Fibroblast of lung (primary cell): Measurements from ENCODE around the gene CCDC121. TPM values are rescaled to one million over a fixed set of nuclear protein-coding genes. Genes with fewer than 3 reads are reported as not detected.

ENCODE experiments used
- DNase-seq, 2 donors: peaks; one replicate each; pipeline versions ENCODE4 v3.0.0 to v3.0.0-alpha.2; 2010; ENCODE audit warnings: low read depth in 2 of 2
- H2AFZ ChIP-seq: 2 replicates; pipeline ENCODE4 v1.5.1; 2012; ENCODE audit warnings: low read length, control low read depth, inconsistent platforms
- H3K27ac ChIP-seq: 2 replicates; pipeline ENCODE4 v1.5.1; 2011; ENCODE audit warnings: low read length, control low read depth; ENCODE audit not compliant: insufficient read depth
- H3K27me3 ChIP-seq: 2 replicates; pipeline ENCODE4 v1.5.1; 2011; ENCODE audit warnings: mild to moderate bottlenecking, low read length; ENCODE audit not compliant: control insufficient read depth, insufficient read depth
- H3K36me3 ChIP-seq: 2 replicates; pipeline ENCODE4 v1.5.1; 2011; ENCODE audit warnings: low read length; ENCODE audit not compliant: control insufficient read depth, insufficient read depth
- H3K4me1 ChIP-seq: 2 replicates; pipeline ENCODE4 v1.5.1; 2011; ENCODE audit warnings: low read length; ENCODE audit not compliant: control insufficient read depth, insufficient read depth; ENCODE audit errors: extremely low read depth
- H3K4me2 ChIP-seq: 2 replicates; pipeline ENCODE4 v1.5.1; 2011; ENCODE audit warnings: low read length, control low read depth; ENCODE audit not compliant: insufficient read depth; ENCODE audit errors: extremely low read depth
- H3K4me3 ChIP-seq, 4 experiments: fragments of 200-600 bp in 1 of 4; sonication (generic) in 1 of 4; replicated peaks in 1 of 4; 2 replicates each; pipeline ENCODE4 v1.5.1; 2011 to 2016; ENCODE audit warnings: low read length in 4 of 4, low read depth in 3 of 4, mild to moderate bottlenecking in 3 of 4, control low read depth in 2 of 4, inconsistent platforms in 1 of 4, mixed read lengths in 1 of 4; ENCODE audit not compliant: insufficient read depth in 1 of 4; ENCODE audit errors: control extremely low read depth in 1 of 4
- H3K79me2 ChIP-seq: 2 replicates; pipeline ENCODE4 v1.5.1; 2012; ENCODE audit warnings: mild to moderate bottlenecking, low read length, inconsistent platforms; ENCODE audit not compliant: control insufficient read depth, insufficient read depth
- H3K9ac ChIP-seq: 2 replicates; pipeline ENCODE4 v1.5.1; 2011; ENCODE audit warnings: mild to moderate bottlenecking, low read length, control low read depth; ENCODE audit not compliant: insufficient read depth
- H3K9me3 ChIP-seq: 2 replicates; pipeline ENCODE4 v1.5.1; 2012; ENCODE audit warnings: low read depth, low read length; ENCODE audit not compliant: control insufficient read depth, insufficient read depth
- H4K20me1 ChIP-seq: 2 replicates; pipeline ENCODE4 v1.5.1; 2011; ENCODE audit warnings: low read length; ENCODE audit not compliant: control insufficient read depth, insufficient read depth; ENCODE audit errors: extremely low read depth
- EZH2 ChIP-seq: IDR thresholded peaks from 2 replicates; pipeline ENCODE4 v1.5.1; 2012; ENCODE audit warnings: low read length, control low read depth, mild to moderate bottlenecking; ENCODE audit errors: missing control alignments
- polyA plus RNA-seq, 2 donors: library from polyadenylated mRNA; depleted of rRNA in 1 of 2; stranded (reverse) in 1 of 2; unstranded in 1 of 2; fragments of >200 nt; gene quantifications; 2 replicates each; pipeline ENCODE4 v1.2.1, GENCODE V29; 2011 to 2012; ENCODE audit warnings: missing spikeins in 1 of 2
- total RNA-seq: library from RNA; depleted of rRNA; stranded (reverse); fragments of >200 nt; gene quantifications from 2 replicates; pipeline ENCODE4 v1.2.1, GENCODE V29; 2014
- TF ChIP-seq, protein P1 (sequence below), 2 donors: IDR thresholded peaks in 1 of 2; conservative IDR thresholded peaks in 1 of 2; 1 replicate in 1 of 2; 2 replicates in 1 of 2; pipeline ENCODE4 v1.5.1; 2011 to 2012; ENCODE audit warnings: low read length in 2 of 2, control low read depth in 1 of 2, inconsistent platforms in 1 of 2, low read depth in 1 of 2, mild to moderate bottlenecking in 1 of 2

CCDC121 gene
- total and polyA plus RNA-seq, 2 donors (not counting 1 experiment from before 2014, with no cell fraction given), result 1.4 to 2.0 TPM

GRCh38 chr2:27671235-27671634, 42.4 kb upstream of the CCDC121 start:
- no peaks in the 10 kb centered on the region for H3K79me2 ChIP-seq
- no peaks in the 10 kb centered on the region for H3K4me1 ChIP-seq

DNA sequence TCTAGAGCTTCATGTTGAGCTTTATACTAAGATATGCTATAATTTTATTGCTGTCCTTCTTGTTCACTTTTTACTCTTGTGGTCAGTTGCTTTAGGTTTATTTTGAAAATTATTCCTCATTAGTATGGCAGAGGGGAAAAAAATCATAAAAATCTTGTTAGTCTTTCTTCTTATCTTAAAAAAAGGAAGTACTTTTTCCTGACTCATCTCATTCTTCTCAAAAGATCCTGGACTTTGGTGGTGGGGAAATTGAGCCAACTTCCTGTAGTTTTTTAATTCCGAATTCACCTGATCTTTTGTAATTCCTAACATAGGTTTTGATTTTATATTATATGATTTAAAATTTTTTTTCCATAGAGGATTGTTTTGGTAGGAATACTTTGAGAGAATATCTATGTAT, 38.6 kb upstream of the CCDC121 start:
- H3K9ac ChIP-seq, result no peak overlapping the region
- no peak overlapping the region for H3K4me3 ChIP-seq
- peaks cover 29% of the 10 kb centered on the region for H3K79me2 ChIP-seq
- H3K27ac ChIP-seq, result no peak overlapping the region
- H3K9me3 ChIP-seq, result no peaks in the 10 kb centered on the region
- H3K4me2 ChIP-seq, result no peak overlapping the region
- H4K20me1 ChIP-seq, result no peaks in the 10 kb centered on the region
- H2AFZ ChIP-seq, result no peak overlapping the region
- H3K4me1 ChIP-seq, result peaks cover 8% of the 10 kb centered on the region
- DNase-seq, result no peak
- H3K36me3 ChIP-seq, result peaks cover 2% of the 10 kb centered on the region
- H3K27me3 ChIP-seq, result no peaks in the 10 kb centered on the region
- TF ChIP-seq, protein P1, sequence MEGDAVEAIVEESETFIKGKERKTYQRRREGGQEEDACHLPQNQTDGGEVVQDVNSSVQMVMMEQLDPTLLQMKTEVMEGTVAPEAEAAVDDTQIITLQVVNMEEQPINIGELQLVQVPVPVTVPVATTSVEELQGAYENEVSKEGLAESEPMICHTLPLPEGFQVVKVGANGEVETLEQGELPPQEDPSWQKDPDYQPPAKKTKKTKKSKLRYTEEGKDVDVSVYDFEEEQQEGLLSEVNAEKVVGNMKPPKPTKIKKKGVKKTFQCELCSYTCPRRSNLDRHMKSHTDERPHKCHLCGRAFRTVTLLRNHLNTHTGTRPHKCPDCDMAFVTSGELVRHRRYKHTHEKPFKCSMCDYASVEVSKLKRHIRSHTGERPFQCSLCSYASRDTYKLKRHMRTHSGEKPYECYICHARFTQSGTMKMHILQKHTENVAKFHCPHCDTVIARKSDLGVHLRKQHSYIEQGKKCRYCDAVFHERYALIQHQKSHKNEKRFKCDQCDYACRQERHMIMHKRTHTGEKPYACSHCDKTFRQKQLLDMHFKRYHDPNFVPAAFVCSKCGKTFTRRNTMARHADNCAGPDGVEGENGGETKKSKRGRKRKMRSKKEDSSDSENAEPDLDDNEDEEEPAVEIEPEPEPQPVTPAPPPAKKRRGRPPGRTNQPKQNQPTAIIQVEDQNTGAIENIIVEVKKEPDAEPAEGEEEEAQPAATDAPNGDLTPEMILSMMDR (conservative IDR thresholded peaks at IDR 0.05 in 1 of 2, IDR thresholded peaks at IDR 0.05 in 1 of 2; ENCODE audit: low read depth in 1 of 2, low read length in 2 of 2), result no peak
- TF ChIP-seq EZH2, result no peak

More at GRCh38 chr2:27671235-27671634, 42.4 kb upstream of the CCDC121 start:
- no peak overlapping the region for H3K27ac ChIP-seq
- no peak overlapping the region for H3K4me2 ChIP-seq
- DNase-seq, result no peak
- H3K27me3 ChIP-seq, result no peaks in the 10 kb centered on the region
- peaks cover 2% of the 10 kb centered on the region for H3K36me3 ChIP-seq
- H3K4me3 ChIP-seq, result no peak overlapping the region
- TF ChIP-seq, protein P1 (conservative IDR thresholded peaks at IDR 0.05 in 1 of 2, IDR thresholded peaks at IDR 0.05 in 1 of 2; ENCODE audit: low read depth in 1 of 2, low read length in 2 of 2), result no peak
- no peak for TF ChIP-seq EZH2
- no peaks in the 10 kb centered on the region for H4K20me1 ChIP-seq
- H3K9ac ChIP-seq, result no peak overlapping the region
- no peak overlapping the region for H2AFZ ChIP-seq
- no peaks in the 10 kb centered on the region for H3K9me3 ChIP-seq

DNA sequence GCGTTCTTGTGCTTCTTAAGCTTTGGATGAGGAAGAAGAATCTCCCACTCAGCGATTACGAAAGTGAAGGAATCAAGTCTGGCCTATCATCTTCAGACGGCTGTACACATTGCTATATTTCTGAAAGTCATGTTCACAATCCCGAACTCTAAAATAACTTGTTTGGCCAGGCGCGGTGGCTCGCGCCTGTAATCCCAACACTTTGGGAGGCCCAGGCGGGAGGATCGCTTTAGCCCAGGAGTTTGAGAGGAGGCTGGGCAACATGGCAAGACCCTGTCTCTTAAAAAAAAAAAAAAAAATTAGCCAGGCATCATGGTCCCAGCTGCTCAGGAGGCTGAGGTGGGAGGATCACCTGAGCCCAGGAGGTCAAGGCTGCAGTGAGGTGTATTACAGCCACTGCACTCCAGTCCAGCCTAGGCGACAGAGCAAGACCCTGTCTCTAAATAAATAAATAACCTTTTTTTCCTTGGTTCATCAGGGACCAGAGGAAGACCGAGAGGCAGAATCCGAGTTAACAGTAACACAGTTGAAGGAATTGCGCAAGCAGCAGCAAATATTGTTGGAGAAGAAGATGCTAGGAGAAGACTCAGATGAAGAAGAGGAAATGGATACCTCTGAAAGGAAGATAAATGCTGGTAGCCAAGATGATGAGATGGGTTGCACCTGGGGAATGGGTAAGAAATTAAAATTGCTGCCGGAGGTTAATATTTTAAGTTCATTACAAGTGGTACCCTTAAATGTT, 36.0 kb upstream of the CCDC121 start:
- TF ChIP-seq, protein P1 (conservative IDR thresholded peaks at IDR 0.05 in 1 of 2, IDR thresholded peaks at IDR 0.05 in 1 of 2; ENCODE audit: low read depth in 1 of 2, low read length in 2 of 2), result no peak
- no peak for TF ChIP-seq EZH2
- Histone ChIP-seq H3K4me2 (peak overlapping the region; percentile 100), H3K9ac (peak overlapping the region; percentile 94), H3K9me3 (no peaks in the 10 kb centered on the region), H3K4me3 (peak overlapping the region; percentile 88 to 99 (median 95)), H3K27ac (peak overlapping the region; percentile 97), H4K20me1 (no peaks in the 10 kb centered on the region), H2AFZ (peak overlapping the region; percentile 100), H3K4me1 (peaks cover 11% of the 10 kb centered on the region), H3K79me2 (peaks cover 32% of the 10 kb centered on the region), H3K36me3 (peaks cover 6% of the 10 kb centered on the region), H3K27me3 (no peaks in the 10 kb centered on the region)
- no peak for DNase-seq
